RCC 7860 (cell line): ENCODE measurements around the gene ACSM6.

Source experiments
- DNase-seq: peaks from one replicate; pipeline ENCODE4 v3.0.0-alpha.2; 2015; ENCODE audit warnings: low spot score
- FAIRE-seq: peaks from 2 replicates; lab custom pipeline; 2012; peaks lifted over from hg19 to GRCh38; lab: Jason Lieb, UNC

ACSM6 gene

GRCh38 chr10:95243318-95243617 lies 49.2 kb downstream of the ACSM6 start:
- FAIRE-seq (no peak), DNase-seq (no peak)

- FAIRE-seq: no peak
- no peak for DNase-seq
These were observed 50.1 kb downstream of the ACSM6 start for GRCh38 chr10:95244152-95244551.

- FAIRE-seq (no peak), DNase-seq (no peak)
These were observed 51.5 kb downstream of the ACSM6 start for GRCh38 chr10:95245425-95246055.

GRCh38 chr10:95246582-95247051 lies 52.6 kb downstream of the ACSM6 start:
- peak; percentile 8 for FAIRE-seq

GRCh38 chr10:95247200-95247880 lies 53.3 kb downstream of the ACSM6 start:
- no peak for FAIRE-seq
- DNase-seq: peak; percentile 63

More at GRCh38 chr10:95246582-95247051, 52.6 kb downstream of the ACSM6 start:
- peak; percentile 56 for DNase-seq

- no peak for FAIRE-seq
These were observed 54.0 kb downstream of the ACSM6 start for GRCh38 chr10:95247881-95248583.

GRCh38 chr10:95248989-95249388 lies 55.0 kb downstream of the ACSM6 start:
- no peak for FAIRE-seq
- no peak for DNase-seq

More at GRCh38 chr10:95247881-95248583, 54.0 kb downstream of the ACSM6 start:
- no peak for DNase-seq

- FAIRE-seq: no peak
- DNase-seq: no peak
These were observed 55.4 kb downstream of the ACSM6 start for GRCh38 chr10:95249467-95249866.

- DNase-seq (no peak), FAIRE-seq (no peak)
These were observed 56.8 kb downstream of the ACSM6 start for GRCh38 chr10:95250856-95251255.

- no peak for DNase-seq
- FAIRE-seq: no peak
These were observed 59.0 kb downstream of the ACSM6 start for GRCh38 chr10:95253007-95253406.

GRCh38 chr10:95253686-95254085 lies 59.6 kb downstream of the ACSM6 start:
- DNase-seq: no peak
- no peak for FAIRE-seq

GRCh38 chr10:95254629-95255028 lies 60.6 kb downstream of the ACSM6 start:
- no peak for DNase-seq

GRCh38 chr10:95256268-95256667 lies 62.2 kb downstream of the ACSM6 start:
- DNase-seq: no peak

More at GRCh38 chr10:95254629-95255028, 60.6 kb downstream of the ACSM6 start:
- FAIRE-seq: peak; percentile 41

GRCh38 chr10:95257849-95258248 lies 63.8 kb downstream of the ACSM6 start:
- FAIRE-seq: no peak
- DNase-seq: no peak

More at GRCh38 chr10:95256268-95256667, 62.2 kb downstream of the ACSM6 start:
- no peak for FAIRE-seq

- peak; percentile 95 for FAIRE-seq
These were observed 66.4 kb downstream of the ACSM6 start for GRCh38 chr10:95260397-95260881.

GRCh38 chr10:95260909-95261552 lies 67.0 kb downstream of the ACSM6 start:
- FAIRE-seq (peak; percentile 66), DNase-seq (peak; percentile 76)

More at GRCh38 chr10:95260397-95260881, 66.4 kb downstream of the ACSM6 start:
- peak; percentile 98 for DNase-seq

- DNase-seq (no peak), FAIRE-seq (no peak)
These were observed 67.9 kb downstream of the ACSM6 start for GRCh38 chr10:95261926-95262325.

- FAIRE-seq (no peak), DNase-seq (no peak)
These were observed 68.9 kb downstream of the ACSM6 start for GRCh38 chr10:95262763-95263518.

GRCh38 chr10:95263864-95264226 lies 69.8 kb downstream of the ACSM6 start:
- DNase-seq (no peak), FAIRE-seq (no peak)
